Thyroid gland (tissue), 4 donors: ENCODE data around the gene XRN2.

ENCODE experiments used
- CTCF ChIP-seq, 6 experiments: fragments of 200-600 bp in 3 of 6; fragments of 450-650 bp in 3 of 6; sonication (generic) in 3 of 6; IDR thresholded peaks; one replicate each; pipeline ENCODE4 v1.5.1; 2016 to 2019; ENCODE audit warnings: antibody characterized with exemption in 6 of 6, mild to moderate bottlenecking in 2 of 6, inconsistent platforms in 1 of 6, moderate library complexity in 1 of 6
- POLR2A ChIP-seq, 2 donors: fragments of 450-650 bp; IDR thresholded peaks; one replicate each; pipeline ENCODE4 v1.6.1; 2017; ENCODE audit warnings: antibody characterized with exemption in 2 of 2, mild to moderate bottlenecking in 2 of 2, moderate library complexity in 1 of 2

GRCh38 chr20:21388566-21388965 is 85.4 kb downstream of the XRN2 start:
- TF ChIP-seq CTCF (IDR thresholded peaks at IDR 0.05): no peak
- TF ChIP-seq POLR2A (IDR thresholded peaks at IDR 0.05): no peak
